ENCODE results near the gene SHD. TPM values are rescaled to one million over a fixed set of nuclear protein-coding genes. Genes with fewer than 3 reads are reported as not detected.

SHD gene
- total and polyA plus RNA-seq, 2 of the 13 experiments (the other 11 are each of a cell fraction or from before 2014, with no cell fraction given), result 0.11 to 0.20 TPM

GRCh38 chr19:4337906-4338440 is 58.9 kb downstream of the SHD start (continued):
- TF ChIP-seq ZBTB33 (CRISPR knock-in tag; IDR thresholded peaks at IDR 0.05), result 0 out of 2 replicates have a peak, but pooled peaks have one; percentile 19
- no peak for TF ChIP-seq SNRNP70 (IDR thresholded peaks at IDR 0.05; ENCODE audit: low read depth, low read length)
- TF ChIP-seq PAX8 (CRISPR knock-in tag; IDR thresholded peaks at IDR 0.05; ENCODE audit: borderline replicate concordance), result no peak
- TF ChIP-seq ZFP82 (CRISPR knock-in tag; IDR thresholded peaks at IDR 0.05; ENCODE audit: borderline replicate concordance), result no peak
- peak; percentile 74 for TF ChIP-seq HDAC2 (CRISPR knock-in tag; IDR thresholded peaks at IDR 0.05)
- no peak for TF ChIP-seq MTERF4 (CRISPR knock-in tag; IDR thresholded peaks at IDR 0.05)
- TF ChIP-seq ZSCAN22 (CRISPR knock-in tag; IDR thresholded peaks at IDR 0.05), result no peak
- TF ChIP-seq MAZ (IDR thresholded peaks at IDR 0.05; ENCODE audit: borderline replicate concordance, low read depth, low read length), result peak; percentile 90
- peak; percentile 65 for TF ChIP-seq MAZ (CRISPR knock-in tag; IDR thresholded peaks at IDR 0.05; ENCODE audit: low read depth)
- TF ChIP-seq BHLHE40 (IDR thresholded peaks at IDR 0.05; ENCODE audit: low read length), result 0 out of 2 replicates have a peak, but pooled peaks have one; percentile 29
- TF ChIP-seq NR0B2 (CRISPR knock-in tag; IDR thresholded peaks at IDR 0.05), result no peak
- peak; percentile 43; the same call in 1 of the 2 replicates for TF ChIP-seq ZNF337 (CRISPR knock-in tag; IDR thresholded peaks at IDR 0.05; ENCODE audit: borderline replicate concordance, low read depth)
- TF ChIP-seq NCOA2 (CRISPR knock-in tag; IDR thresholded peaks at IDR 0.05), result peak; percentile 37
- TF ChIP-seq MYC (CRISPR knock-in tag; IDR thresholded peaks at IDR 0.05; ENCODE audit: borderline replicate concordance), result peak; percentile 29; the same call in 1 of the 2 replicates
- TF ChIP-seq ZNF232 (CRISPR knock-in tag; IDR thresholded peaks at IDR 0.05; ENCODE audit: borderline replicate concordance), result no peak
- TF ChIP-seq GMEB1 (CRISPR knock-in tag; IDR thresholded peaks at IDR 0.05; ENCODE audit: borderline replicate concordance), result no peak
- TF ChIP-seq RBAK (CRISPR knock-in tag; IDR thresholded peaks at IDR 0.05), result no peak
- no peak for TF ChIP-seq ZNF615 (CRISPR knock-in tag; IDR thresholded peaks at IDR 0.05; ENCODE audit: borderline replicate concordance)
- TF ChIP-seq PRMT3 (CRISPR knock-in tag; IDR thresholded peaks at IDR 0.05; ENCODE audit: borderline replicate concordance, low read depth), result no peak
- TF ChIP-seq MTF1 (CRISPR knock-in tag; IDR thresholded peaks at IDR 0.05), result no peak
- peak; percentile 85 for TF ChIP-seq ZNF710 (CRISPR knock-in tag; IDR thresholded peaks at IDR 0.05; ENCODE audit: borderline replicate concordance)
- TF ChIP-seq ZBTB21 (CRISPR knock-in tag; IDR thresholded peaks at IDR 0.05), result no peak
